Measurements from ENCODE around the gene LOXL3.

DNA sequence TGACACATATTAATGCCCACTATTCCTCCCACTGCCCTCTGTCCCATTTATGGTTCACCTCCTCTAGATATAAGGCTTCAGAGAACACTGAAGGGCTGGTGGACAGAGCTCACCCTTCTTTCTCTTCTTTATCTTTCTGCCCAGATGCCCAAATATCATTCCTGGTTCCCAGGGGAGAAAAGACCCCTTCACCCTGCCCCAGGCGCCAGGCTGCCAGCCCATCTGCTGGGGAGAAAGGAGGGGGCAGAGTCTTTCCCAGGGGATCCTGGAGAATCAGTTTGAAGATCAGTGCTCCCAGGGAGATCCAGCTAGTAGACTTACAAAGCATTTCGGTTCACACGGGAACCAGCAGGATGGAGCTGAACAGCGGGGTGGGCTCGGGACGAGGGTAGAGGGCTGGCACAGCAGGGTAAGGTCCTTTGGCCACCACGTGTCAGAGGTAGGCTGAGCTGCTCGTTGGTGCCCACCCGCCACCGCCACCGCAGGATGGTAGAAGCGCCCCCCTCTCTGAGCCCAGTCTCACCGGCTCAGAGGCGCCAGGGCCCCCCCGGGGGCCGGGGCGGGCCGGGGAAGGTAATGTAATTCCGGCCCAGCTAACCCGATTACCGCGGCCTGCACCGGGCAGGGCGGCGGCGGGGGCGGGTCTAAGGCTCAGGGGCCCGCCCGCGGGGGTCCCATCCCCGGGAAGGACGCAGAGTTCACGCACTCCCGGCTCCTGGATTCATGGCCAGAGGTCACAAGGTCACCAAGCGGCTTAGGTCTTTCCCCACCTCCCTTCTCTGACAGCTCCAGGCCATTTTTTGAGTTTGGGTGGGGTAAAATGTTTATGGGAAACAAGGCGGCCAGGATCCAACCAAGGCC is 40.8 kb downstream of the LOXL3 start:
- TF ChIP-seq, protein P1, sequence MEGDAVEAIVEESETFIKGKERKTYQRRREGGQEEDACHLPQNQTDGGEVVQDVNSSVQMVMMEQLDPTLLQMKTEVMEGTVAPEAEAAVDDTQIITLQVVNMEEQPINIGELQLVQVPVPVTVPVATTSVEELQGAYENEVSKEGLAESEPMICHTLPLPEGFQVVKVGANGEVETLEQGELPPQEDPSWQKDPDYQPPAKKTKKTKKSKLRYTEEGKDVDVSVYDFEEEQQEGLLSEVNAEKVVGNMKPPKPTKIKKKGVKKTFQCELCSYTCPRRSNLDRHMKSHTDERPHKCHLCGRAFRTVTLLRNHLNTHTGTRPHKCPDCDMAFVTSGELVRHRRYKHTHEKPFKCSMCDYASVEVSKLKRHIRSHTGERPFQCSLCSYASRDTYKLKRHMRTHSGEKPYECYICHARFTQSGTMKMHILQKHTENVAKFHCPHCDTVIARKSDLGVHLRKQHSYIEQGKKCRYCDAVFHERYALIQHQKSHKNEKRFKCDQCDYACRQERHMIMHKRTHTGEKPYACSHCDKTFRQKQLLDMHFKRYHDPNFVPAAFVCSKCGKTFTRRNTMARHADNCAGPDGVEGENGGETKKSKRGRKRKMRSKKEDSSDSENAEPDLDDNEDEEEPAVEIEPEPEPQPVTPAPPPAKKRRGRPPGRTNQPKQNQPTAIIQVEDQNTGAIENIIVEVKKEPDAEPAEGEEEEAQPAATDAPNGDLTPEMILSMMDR (IDR thresholded peaks at IDR 0.05; ENCODE audit: insufficient read depth, low read depth, low read length) = no peak
- TF ChIP-seq EZH2 (IDR thresholded peaks at IDR 0.05; ENCODE audit: insufficient read depth, low read length) = no peak

Measured in astrocyte (in vitro differentiated cells and primary cell).